Ammon's horn (tissue), 1 donor: ENCODE data around the gene SLC25A38.
"Not testable (repeated sequence)": the region's sequence is repeated elsewhere in the genome, so short reads cannot be mapped to it uniquely, and the experiment has no call there.

Experiments used
- DNase-seq: peaks from one replicate; pipeline ENCODE4 v3.0.0-alpha.2; 2016; ENCODE audit warnings: low spot score

SLC25A38 gene

DNA sequence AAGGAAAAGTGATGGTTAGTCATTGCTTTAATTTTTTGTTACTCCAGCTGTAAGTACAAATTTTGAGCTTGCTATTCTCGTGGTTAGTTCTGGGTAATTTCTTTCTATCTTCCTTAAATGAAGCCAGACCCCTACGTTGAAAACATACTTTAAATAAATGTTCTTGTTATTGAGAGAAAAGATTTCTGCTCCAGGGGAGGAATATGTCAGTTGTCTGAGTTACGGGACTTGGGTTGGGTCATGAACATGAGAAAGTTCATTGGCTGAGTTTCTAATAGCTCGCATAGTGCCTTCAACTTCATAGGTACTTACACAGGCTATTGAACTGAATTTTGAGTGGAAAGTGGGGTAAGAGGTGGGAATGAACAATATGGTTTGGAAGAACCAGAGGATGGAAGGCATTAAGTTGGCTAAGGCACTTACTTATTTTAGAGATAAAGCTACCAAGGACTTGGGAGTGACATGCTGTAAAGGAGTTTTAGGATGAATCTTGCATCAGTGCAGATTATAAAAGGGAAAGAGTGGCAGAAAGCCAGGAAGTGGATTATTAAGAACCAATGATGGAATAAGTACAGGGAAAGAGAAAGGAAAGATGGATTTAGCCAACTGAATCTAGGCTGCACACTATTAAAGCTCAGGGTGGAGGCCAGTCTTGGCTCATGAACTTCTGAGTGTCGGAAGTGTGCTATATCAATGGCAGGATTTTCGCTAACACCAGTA lies 24.8 kb downstream of the SLC25A38 start:
- DNase-seq, result no peak

DNA sequence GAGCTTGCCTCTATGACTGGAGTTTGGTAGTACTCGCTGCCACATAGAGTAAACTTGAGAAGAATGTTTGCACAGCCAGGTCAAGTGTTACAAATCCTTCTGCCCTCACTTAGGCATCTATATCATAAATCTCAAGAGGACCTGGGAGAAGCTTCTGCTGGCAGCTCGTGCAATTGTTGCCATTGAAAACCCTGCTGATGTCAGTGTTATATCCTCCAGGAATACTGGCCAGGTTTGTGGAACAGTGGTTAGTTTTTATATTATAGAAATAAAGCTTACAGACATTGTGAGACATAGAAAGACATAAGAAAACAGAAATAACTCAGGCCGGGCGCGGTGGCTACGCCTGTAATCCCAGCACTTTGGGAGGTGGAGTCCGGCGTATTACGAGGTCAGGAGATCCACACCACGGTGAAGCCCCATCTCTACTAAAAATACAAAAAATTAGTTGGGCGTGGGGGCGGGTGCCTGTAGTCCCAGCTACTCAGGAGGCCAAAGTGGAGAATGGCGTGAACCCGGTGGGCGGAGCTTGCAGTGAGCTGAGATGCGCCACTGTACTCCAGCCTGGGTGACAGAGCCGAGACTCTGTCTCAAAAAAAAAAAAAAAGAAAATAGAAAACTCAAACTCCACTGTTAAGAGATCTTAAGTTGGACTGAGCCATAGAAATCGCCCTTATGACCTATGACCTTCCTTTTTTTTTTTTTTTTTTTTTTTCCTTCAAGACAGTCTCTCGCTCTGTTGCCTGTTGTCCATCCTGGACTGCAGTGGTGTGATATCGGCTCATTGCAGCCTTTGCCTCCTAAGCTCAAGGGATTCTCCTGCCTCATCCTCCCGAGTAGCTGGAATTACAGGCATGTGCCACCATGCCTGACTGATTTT lies 25.6 kb downstream of the SLC25A38 start:
- DNase-seq, result no peak

DNA sequence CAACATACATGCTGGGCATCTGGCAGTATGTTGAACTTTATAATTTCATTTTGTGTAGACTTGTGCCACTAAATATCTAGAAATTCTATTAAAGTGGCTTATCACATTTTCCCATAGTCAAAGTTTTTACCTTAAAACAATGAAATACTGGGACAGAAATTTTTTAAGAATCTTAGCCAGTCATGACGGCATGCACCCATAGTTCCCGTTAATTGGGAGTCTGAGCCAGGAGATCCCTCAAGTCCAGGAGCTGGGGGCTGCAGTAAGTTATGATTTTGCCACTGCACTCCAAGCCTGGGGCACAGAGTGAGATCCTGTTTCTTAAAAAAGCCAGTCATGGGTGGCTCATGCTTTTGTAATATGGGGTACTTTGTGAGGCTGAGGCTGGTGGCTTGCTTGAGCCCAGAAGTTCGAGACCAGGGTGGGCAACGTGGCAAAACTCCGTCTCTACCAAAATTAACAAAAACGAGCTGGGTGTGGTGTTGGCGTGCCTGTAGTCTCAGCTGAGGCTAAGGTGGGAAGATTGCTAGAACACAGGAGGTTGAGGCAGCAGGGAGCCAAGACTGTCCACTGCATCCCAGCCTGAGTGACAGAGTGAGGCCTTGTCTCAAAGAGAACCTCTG lies 26.5 kb downstream of the SLC25A38 start:
- no peak for DNase-seq

DNA sequence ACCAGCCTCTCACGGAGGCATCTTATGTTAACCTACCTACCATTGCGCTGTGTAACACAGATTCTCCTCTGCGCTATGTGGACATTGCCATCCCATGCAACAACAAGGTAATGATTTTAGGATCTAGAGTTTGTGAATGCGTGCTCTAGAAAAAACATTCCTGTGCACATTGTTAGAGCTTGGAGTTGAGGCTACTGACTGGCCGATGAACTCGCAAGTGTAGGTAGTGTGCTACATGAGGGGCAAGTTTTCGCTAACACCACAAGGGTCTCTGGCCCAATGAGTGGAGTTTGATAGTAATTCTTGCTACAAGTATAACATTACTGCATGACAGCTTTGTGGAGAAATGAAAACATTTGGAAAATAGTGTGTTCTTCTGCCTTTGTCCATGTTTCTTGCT lies 27.7 kb downstream of the SLC25A38 start:
- DNase-seq, result no peak

DNA sequence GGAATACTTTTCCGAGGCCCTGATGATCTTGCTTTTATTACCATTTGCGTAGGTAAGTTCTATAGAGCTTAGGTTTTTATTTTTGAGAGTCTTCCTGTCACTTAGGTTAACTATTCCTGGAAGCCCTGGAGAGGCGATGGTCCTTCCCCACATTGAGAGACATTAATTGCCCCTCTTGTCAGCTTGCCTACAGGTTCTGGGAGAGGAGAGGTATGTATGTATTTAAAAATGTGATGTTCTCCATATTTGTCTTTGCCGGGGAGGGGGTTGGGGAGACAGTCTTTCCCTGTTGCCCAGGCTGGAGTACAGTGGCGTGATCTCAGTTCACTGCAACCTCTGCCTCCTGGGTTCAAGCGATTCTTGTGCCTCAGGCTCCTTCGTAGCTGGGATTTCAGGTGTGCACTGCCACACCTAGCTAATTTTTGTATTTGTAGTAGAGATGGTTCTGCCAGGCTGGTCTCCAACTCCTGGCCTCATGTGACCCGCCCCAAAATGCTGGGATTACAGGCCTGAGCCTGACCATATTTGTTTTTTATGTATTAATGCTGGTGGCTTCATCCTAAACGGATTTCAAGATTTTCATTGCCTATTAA lies 29.6 kb downstream of the SLC25A38 start:
- no peak for DNase-seq

DNA sequence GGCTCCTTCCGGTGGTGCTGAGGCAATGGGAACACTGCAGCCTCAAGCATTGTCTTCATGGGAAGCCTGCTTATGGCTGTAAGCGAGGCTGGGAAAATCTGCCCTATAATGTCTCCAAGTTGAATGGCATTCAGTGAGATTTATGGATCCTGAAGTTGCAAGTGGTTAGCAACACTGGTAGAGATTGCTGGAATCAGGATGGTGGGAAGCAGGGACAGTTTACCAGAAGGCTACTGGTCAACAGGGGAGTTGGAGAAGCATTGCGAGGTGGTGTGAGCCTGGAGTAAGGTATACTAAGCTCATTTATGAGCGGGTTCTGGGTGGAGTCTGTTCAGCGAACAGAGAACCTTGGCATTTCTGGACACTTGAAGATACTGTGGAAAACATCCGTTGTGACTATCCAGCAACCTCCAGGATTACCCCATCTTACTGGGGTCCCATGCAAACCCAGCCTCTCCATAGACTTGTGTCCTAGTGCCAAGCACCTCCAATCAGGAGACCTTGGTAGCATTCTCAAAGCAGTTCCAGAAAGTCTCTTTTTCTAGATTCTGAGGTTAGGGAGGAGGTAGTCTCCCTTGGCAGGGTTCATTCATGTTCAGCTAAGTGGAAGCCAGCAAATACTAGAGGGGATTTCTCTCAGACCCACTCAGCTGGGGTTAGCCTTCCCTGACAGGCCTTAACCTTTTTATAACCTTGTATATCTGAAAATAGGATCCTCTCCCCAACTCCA lies 30.7 kb downstream of the SLC25A38 start:
- no peak for DNase-seq

DNA sequence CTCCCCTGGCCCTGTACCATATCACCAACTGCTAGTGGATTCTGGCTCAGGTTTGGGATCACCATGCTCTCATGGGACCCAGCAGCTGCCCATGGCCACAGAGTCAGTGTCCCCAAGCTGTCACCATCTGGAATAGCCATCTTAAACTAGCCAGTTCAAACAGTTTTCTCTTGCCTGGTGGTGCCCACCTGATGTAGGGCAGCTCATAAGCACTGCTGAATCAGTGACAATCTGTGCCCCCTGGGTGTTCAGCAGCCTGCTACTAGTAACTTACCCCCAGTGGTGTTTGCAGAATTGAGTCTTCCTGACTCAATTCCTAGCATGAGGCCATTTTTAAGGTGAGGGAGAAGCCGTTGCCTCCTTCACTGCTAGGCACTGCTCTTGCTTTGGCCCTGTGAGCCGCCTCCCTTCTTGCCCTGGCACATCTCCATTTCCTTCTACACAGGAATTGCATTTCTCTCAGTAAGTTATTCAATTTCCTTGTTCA lies 31.3 kb downstream of the SLC25A38 start:
- DNase-seq, result no peak

DNA sequence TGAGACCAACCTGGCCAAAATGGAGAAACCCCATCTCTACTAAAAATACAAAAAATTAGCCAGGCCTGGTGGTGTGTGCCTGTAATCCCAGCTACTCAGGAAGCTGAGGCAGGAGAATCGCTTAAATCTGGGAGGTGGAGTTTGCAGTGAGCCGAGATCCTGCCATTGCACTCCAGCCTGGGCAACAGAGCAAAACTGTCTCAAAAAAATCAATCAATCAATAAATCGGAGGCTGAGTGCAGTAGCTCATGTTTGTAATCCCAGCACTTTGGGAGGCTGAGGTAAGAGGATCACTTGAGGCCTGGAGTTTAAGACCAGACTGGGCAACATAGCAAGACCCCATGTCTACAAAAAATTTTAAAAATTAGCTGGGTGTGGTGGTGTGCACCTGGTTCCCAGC lies 32.1 kb downstream of the SLC25A38 start:
- DNase-seq, result not testable (repeated sequence)

DNA sequence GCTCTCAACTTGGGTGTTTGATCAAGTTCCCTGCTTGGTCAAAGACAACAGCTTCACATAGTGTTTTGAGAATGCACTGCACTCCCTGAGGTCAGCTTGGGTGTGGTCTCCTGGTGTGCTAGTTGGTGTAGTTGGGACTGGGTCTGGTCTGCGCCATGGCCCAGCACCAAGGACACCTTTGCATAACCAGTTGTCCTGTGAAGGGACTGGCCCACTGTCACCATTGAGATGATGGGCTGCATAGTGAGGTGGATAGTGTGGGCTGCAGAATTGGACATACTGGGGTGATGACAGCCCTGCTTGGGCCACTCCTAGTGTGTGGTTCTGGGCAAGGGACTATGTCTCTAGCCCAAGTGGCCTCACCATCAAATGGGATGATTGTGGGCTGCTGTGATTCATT lies 32.8 kb downstream of the SLC25A38 start:
- no peak for DNase-seq

DNA sequence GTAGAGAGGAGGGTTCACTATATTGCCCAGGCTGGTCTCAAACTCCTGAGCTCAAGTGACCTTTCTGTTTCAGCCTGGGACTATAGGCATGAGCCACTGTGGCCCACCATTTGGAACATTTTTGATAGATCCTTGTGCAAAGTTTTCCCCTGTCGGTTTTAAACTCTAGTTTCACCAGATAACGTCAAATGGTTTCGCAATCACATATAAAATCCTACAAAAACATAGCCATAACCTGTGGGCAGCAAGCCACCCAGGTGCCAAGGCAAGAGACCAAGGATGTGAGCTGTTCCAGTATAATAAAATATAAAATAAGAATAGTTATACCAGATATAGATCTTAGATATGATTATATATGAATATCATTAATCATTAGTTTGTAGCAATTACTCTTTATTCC lies 33.8 kb downstream of the SLC25A38 start:
- DNase-seq, result not testable (repeated sequence)

DNA sequence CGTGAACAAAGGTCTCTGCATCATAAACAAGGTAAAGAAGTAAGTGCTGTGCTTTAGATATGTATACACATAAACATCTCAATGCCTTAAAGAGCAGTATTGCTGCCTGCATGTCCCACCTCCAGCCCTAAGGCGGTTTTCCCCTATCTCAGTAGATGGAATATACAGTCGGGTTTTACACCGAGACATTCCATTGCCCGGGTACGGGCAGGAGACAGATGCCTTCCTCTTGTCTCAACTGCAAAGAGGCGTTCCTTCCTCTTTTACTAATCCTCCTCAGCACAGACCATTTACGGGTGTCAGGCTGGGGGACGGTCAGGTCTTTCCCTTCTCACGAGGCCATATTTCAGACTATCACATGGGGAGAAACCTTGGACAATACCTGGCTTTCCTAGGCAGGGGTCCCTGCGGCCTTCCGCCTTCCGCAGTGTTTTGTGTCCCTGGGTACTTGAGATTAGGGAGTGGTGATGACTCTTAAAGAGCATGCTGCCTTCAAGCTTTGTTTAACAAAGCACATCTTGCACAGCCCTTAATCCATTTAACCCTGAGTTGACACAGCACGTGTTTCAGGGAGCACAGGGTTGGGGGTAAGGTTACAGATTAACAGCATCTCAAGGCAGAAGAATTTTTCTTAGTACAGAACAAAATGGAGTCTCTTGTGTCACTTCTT lies 35.5 kb downstream of the SLC25A38 start:
- not testable (repeated sequence) for DNase-seq

DNA sequence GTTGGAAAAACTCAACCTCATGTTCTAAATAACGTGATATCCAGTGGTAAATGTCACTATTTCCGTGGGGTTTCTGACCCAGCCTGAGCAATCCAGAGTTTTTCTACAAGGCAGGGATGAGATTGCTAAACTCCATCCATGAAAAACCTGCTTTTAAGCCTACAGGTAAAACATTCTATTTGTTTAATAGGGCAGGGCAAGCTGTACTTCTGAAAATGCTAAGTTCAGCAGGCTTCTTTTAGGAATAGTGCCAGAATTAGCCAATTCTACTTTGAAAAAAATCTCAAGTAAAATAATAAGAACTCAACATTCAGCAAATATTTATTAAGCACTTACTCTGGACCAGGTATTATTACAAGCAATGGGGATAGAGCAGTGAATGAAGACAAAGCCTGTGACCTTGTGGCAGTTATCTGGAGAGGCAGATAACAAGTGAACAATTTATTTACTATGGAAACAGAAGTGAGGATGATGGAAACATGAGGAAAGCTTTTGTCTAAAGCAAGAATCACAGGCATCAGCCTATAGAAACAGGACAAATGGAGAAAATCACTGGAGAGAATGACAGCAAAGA lies 36.7 kb downstream of the SLC25A38 start:
- DNase-seq, result no peak

DNA sequence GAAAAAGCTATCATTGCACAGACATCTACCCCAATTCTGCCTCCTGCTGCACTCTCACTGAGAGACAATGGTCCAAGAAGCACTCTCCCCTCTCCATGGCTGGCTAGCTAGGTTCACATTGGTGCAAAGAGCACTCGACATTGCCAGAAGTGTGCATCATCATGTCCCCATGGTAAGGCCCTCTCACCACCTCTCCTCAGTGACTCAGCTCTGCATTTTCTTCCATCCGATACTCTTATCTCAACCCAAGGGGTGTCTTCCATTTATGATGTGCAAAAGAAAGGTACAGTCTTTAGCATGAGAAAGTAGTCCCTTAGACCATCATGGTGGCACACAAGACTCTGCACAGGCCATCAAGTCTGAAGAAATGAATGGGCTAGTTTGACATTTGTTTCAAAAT lies 37.4 kb downstream of the SLC25A38 start:
- no peak for DNase-seq

DNA sequence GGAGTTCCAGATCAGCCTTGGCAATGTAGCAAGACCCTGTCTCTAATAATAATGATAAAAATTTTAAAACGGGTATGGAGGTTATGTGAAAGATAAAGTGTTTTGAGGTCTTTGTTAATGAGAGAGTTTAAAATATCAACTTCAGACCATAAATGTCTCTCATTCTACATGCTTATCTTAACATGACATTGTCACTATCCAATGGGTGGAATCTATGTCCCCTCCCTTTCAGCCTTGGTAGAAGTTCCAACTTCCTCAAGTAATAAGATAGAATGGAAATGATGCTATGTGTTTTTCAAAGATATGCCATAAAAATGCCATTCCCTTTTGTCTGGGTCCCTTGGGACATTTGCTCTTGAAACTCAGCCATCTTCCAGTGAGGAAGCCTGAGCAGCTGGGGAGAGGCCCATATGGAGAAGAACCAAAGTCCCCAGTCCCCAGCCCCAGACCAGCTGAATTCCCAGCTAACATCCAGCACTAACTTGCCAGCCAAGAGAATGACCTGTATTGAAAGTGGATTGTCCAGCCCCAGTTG lies 40.3 kb downstream of the SLC25A38 start:
- DNase-seq, result no peak

DNA sequence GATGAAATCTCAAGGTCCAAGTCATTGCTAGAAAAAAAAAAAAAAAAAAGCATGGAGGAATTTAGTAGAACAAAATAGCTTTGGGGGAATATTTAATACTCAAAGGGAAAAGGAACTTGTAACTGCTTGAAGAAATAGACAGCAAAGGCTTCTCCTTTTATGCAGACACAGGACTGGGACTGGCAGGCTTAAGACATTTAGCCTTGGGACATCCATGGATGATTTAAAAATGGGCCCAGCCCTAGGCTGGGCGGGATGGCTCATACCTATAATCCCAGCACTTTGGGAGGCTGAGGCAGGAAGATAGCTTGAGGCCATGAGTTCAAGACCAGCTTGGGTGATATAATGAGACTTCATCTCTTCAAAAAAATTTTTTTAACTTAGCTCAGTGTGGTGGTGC lies 43.1 kb downstream of the SLC25A38 start:
- DNase-seq, result no peak

DNA sequence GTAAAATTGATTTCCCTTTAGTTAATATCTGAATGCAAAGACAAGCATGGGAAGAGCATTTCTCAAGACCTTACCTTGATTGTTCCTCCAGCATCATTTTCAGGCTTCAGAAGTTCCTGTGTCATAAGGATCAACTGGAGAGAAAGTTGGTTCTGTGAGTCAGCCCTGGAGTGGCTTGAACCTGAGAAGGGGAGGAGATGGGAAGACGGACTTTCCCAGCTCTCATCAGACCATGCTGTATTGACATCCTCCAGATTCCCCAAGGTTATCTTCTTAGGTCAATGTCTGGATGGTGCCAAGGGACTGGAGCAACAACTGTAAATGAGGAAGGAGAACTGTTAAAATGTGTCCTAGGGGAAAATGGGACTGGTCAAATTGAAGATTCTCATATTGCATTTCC lies 44.3 kb downstream of the SLC25A38 start:
- no peak for DNase-seq

DNA sequence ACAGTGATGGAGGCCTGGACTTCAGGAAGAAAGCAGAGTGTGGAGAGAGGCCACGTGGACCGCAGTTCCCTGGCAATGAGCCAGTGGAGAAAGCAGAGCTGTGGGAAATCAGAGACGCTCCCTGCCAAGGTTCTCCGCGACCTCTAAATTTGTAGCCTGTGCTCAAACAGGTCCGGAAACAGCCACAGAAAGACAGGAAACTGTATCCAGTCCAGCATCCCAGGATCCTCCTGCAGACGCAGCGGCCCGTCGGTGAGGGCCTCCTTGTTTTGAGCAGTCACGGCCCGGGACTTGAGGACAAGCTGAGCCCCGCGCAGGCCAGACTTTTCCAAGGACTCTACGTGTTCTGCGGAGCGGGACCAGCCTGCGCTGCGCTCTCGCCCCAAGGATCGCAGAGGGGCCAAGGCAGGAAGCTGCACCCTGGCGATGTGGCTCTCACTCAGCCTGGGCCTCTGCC lies 45.6 kb downstream of the SLC25A38 start:
- no peak for DNase-seq

DNA sequence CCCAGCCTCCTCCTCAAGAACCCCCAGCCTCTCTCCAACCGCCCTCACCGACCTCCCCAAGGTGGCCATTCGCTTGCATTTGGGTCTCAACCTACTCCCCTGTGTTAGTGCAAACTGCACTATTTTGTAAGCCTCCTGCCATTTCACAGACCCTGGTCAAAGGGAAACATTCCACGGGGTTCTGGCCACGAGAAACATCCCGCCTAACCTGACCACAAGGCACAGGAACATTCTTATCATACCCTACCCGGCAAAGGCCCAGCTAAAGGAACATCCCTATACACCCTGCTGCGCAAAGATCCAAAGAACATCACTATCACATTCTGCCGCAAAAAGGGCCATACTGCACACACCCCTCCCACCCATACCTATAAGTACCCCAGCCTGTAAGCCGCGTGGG lies 46.3 kb downstream of the SLC25A38 start:
- DNase-seq, result no peak

DNA sequence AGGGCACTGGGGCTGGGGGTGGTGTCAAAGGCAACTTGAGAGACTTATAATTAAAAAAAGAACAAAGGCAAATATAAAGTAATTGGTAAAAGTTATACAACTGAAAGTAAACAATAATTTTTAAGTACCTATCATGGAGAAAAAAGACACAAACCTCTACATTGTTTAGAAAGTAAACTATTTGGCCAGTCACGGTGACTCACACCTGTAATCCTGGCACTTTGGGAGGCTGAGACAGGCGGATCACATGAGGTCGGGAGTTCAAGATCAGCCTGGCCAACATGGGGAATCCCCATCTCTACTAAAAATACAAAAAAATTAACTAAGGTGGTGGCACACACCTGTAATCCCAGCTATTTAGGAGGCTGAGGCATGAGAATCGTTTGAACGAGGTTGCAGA lies 49.2 kb downstream of the SLC25A38 start:
- no peak for DNase-seq

DNA sequence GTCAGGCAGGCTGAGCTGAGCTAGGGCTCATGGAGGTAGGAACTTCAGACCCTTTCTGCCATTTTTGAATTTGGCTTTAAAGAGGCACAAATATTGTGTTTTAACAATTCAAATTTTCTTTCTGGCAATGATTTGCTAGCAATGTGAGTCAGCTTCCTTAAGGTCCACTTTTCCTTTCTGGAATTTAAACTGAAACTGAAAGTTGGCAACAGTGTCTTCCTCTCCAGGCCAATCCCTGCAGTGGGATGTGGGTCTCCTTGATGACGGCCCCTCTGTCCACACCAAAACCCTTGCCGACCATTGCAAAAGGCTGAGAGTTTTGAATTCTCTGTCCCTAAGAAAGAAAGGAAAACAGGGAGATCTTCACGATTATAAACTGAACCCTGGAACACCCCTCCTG lies 50.5 kb downstream of the SLC25A38 start:
- DNase-seq, result no peak
